Activated CD4-positive, alpha-beta T cell treated with anti-CD3 and anti-CD28 coated beads, Interleukin-2, amount 50 U/mL, for 16 hours (primary cell): ENCODE data around the gene TICAM1.

Source experiments
- DNase-seq: peaks from one replicate; pipeline ENCODE4 v3.0.0-alpha.2; 2020

Gene TICAM1

GRCh38 chr19:4768934-4769777 lies 62.4 kb downstream of the TICAM1 start:
- peak; percentile 78 for DNase-seq
